IPS-NIHi11 (cell line): ENCODE results near the gene PTP4A2.
"Not testable (repeated sequence)": the region's sequence is repeated elsewhere in the genome, so short reads cannot be mapped to it uniquely, and the experiment has no call there.

Experiments
- DNase-seq: peaks from one replicate; pipeline ENCODE4 v3.0.0; 2012; ENCODE audit warnings: mixed read lengths, low spot score

PTP4A2 gene

GRCh38 chr1:31949862-31950261 is 11.7 kb upstream of the PTP4A2 start:
- no peak for DNase-seq

DNA sequence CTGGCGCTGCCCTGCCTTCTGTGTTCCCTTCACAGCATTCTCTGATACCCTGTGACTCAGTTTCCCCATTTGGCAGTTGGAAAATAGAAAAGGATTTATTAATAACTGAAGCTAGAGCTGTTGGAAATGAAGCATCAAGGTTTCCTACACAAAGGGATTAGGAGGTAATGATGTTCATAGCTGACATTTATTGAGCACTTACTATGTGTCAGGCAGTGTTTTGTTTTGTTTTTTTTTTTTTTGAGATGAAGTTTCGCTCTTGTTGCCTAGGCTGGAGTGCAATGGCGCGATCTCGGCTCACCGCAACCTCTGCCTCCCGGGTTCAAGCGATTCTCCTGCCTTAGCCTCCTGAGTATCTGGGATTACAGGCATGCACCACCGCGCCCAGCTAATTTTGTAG is 7.5 kb upstream of the PTP4A2 start:
- DNase-seq = not testable (repeated sequence)

- peak; percentile 89 for DNase-seq
Observed at GRCh38 chr1:31944205-31945089, 6.3 kb upstream of the PTP4A2 start.

DNA sequence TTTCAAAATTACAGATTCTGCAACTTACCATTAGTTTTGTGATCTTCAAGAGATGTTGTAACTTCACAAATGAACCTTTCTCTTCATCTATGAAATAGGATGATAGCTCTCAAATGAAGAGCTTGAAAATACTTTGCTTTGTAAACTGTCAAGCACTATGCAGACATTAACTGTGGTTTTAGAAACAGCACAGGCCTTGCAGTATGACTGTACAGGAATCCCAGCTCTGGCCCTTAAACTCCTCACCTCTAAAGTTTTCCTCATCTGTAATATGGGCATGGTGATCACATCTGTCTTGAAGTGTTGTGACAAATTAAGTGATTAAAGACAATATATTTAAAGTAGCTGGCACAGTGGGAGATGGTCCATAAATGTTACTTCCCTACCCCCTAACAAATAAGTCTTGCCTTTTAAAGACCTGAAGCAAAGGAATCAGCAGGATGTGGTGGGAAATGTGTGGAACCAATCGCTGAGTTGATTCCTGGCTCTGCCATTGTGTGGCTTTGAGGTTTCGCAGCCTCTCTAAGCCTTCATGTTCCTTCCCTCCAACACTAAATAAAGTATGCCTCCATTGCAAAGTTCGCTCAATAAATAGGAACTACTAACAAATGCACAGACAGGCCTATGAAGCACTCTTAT is 5.5 kb upstream of the PTP4A2 start:
- no peak for DNase-seq

- DNase-seq = not testable (repeated sequence)
Observed at GRCh38 chr1:31942061-31942460, 3.9 kb upstream of the PTP4A2 start.

- DNase-seq = no peak
Observed at GRCh38 chr1:31939484-31940329, 1.5 kb upstream of the PTP4A2 start.

DNA sequence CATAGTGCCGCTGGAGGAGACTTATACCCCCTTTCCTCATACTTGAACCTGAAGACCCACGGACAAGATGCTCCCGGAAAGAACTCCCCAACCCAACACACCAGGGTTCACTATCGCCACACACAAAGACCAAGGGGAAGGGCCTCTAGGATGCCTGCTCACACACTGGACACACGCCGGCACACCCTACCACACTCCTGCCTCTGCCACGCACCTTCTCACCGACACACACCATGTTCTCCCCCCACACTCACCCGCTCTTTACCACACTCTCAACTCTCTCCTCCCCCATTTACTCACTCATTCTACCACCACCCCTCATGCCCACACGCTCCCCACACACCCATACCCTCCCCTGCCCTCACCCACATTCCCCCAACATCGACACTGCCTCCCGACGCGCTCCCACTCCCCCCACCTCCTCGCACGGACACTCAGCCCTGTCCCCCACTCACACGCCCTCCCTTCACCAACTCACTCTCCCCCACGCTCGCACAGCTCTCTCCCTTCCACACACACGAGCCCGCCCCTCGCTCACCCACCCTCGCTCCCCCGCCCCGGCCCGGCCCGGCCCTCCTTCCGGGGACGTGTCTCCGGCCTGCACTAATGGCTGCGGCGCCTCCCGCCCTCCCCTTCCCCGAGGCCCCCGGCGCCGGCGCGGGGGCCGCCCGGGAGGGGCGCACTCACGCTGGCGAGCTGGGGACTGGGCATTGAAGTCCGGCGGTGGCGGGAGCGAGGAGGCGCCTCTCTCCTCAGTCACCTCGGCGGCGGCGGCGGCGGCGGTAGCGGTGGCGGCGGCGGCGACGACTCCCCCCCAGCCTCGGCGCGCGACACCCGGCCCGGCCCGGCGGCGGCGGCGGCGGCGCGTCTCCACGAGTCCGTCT is 626 bp downstream of the PTP4A2 start:
- peak; percentile 76 for DNase-seq

GRCh38 chr1:31936981-31937299 is 1.2 kb downstream of the PTP4A2 start:
- DNase-seq = no peak

DNA sequence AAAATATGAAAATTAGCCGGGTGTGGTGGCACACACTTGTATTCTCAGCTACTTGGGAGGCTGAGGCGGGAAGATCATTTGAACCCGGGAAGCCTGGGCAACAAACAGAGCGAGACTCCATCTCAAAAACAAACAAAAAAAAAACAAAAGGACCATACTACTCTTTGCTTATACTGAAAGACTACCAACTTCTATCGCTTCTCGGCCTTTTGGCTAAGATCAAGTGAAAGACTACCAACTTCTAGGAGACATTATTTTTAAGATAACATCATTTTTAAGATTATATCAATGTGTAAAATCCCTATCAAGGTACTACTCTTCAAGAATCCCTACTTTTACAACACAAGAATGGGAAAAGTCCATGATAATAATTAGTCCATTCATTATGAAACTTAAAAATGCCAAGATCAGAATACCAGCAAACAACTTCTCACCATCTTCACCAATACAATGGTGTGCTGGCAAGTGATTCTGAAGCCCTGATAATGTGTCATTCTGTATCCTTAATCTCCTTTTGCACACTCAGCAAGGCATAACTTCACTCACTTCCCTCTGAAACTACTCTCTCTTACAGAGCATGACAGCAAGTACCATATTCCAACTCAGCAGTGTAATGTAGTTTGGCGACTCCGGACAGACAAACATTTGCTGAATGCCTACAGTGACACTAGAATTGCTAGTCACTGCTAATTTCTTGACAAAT is 1.7 kb downstream of the PTP4A2 start:
- no peak for DNase-seq

DNA sequence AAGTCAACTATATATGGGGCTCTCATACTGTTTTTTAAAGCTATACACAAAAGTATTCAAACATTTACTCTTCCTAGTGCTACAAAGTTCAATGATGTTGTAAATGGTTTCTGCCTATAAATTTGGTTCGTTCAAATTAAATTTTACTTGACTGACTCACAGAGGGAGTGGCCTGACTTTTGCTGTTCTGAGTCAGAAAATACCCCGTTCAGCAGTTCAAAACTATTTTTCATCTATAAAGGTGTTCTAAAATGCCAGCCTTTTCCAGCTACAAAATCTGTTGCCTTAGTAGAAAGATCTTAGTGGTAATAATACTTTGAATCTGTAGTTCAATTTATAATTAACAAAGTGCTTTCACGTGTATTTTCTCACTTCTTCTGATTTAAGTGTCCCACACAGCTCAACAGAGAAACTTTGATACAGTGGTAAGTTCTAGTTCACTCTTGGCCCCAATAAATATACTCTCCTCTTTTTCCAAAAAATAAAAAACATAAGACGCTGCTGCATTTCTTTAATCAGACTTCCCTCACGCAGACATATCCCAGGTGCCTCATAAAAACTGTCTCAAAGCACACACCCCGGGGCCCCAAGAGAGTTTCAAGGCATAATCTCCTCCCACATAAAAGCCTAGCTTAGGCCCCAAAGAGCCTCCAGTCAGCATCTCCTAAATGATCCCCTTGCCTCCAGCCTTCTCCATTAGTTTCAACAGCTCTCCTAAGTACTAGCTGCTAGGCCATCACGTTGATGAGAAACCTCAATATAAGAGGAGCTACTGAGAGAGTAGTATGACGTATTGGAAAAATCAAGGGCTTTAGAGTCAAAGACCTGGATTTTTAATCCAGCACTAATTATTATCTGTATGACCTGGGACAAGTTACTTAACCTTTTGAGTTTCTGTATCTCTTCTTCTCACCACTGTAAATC is 3.2 kb downstream of the PTP4A2 start:
- DNase-seq = no peak

GRCh38 chr1:31932491-31933316 is 5.5 kb downstream of the PTP4A2 start:
- no peak for DNase-seq

- DNase-seq = no peak
Observed at GRCh38 chr1:31931593-31932225, 6.5 kb downstream of the PTP4A2 start.

DNA sequence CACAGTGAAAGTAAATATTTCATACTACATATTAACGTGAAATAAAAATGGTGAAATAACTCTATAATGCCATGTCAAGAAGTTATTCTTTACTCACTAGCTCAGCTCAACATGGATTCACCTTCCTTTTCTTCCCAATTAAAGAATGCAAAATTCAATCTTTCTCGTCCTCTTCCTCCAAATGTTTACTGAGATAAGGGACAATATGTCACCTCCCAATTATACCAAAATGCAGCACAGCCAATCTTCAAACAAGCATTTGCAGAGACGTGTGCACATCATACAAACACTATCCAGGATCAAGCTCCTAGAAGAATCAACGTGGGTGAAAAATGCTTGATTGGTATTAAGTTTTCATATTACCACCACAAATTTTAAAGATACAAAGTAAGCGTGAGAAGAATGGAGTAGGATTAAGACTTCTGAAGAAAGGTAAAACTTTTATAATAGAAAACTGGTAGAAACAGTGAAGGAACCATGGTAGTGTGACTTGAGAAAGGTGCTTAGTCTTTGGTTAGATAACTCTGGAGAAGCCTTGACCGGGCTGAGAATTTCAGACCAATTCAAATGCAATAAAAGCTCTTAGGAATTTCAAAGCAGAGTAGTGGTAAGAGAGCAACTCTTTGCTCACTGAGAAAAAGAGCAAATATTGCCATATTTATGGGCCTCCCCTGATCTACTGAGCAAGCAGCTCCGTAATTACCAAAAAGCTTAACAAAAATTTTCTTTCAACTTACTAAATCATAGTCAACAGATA is 7.2 kb downstream of the PTP4A2 start:
- no peak for DNase-seq

DNA sequence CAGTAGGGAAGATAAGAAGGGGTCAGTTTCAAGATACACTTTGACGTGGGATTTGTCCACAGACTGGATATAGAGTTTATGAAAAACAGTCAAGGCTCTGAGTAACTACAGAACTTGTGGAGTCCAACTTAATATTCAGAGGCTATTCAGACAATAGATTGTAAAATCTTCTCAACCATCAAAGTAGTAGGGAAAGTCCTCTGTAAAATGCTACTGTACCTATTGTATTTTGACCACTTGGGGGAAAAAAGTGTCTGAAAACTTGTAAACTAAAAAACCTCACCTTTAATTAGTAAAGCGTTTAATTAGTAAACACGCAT is 10.5 kb downstream of the PTP4A2 start:
- no peak for DNase-seq

DNA sequence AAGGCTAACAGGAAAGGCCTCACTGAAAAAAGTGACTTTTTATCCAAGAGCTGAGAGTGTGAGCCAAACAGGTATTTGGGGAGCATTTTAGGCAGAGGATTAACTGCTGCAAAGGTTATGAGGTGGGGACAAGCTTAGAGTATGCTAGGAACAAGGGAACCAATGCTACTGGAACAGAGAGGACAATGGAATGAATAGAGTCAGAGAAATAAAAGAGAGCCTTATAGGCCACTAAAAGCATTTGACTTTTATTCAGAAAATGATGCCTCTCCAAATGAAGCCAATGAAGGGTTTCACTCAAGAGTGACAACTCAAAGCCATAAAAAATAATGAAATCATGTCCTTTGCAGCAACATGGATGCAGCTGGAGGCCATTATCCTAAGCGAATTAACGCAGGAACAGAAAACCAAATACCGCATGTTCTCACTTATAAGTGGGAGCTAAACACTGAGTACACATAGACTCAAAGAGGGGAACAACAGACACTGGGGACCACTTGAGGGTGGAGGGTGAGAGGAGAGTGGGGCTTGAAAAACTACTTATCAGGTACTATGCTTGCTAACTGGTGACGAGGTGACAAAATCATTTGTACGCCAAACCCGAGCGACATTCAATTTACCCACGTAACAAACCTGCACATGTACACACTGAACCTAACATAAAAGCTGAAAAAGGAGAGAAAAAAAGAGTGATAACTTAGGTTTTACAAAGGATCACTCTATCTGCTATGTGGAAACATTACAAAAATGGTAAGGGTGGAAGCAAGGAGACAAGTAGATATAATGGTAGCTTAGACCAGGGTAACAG is 11.1 kb downstream of the PTP4A2 start:
- DNase-seq = no peak

DNA sequence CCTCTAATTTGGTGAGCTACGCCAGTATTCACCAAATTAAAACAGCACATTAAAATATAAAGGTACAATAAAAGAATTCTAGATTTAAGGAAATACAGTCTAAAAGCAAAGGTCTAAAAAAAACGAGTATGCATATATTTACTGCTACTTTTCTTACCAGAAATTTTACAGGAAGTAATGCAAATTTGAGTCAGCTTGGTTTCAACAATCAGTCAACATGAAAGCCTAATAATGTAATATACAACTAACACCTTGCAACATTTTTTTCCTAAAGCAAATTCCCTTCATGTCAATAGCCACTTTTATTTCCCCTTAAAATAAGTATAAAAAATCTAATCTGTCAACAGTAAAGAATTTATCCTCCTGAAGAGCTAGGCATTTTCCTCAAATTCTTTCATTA is 11.9 kb downstream of the PTP4A2 start:
- DNase-seq = no peak

GRCh38 chr1:31925824-31926223 is 12.3 kb downstream of the PTP4A2 start:
- not testable (repeated sequence) for DNase-seq
